Erythroblast (primary cell): ENCODE data around the gene ALG14.

Source experiments
- GATA1 ChIP-seq: IDR thresholded peaks from 2 replicates; pipeline ENCODE4 v1.6.1; 2011; ENCODE audit warnings: low read depth, mild to moderate bottlenecking, control low read depth, low read length, moderate library complexity
- POLR2A ChIP-seq: IDR thresholded peaks from 2 replicates; pipeline ENCODE4 v1.6.1; 2011; ENCODE audit warnings: mild to moderate bottlenecking, low read length

DNA sequence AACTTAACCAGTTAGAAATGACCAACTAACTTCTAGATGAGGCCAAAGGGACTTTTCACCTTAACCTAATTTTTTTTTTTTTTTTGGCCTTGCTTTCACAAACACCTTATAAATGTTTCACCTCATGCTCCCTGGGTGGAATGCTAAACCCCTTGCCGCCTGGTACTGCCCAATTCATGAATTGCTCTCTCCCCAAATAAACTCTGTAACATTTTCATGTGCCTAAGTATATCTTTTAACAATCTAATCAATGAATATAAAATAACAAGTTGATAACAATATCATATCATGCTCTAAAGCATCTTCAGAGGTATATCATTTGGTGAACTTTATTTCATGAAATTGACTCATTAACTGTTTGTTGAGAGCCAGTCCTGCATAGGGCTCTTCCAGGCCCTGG lies 134.9 kb downstream of the ALG14 start:
- TF ChIP-seq POLR2A (no peak), GATA1 (no peak)
